Natural killer cell (primary cell): ENCODE measurements around the gene PRICKLE2. TPM values are rescaled to one million over a fixed set of nuclear protein-coding genes. Genes with fewer than 3 reads are reported as not detected.

Source experiments
- ATAC-seq, 3 donors: fragments of 150-1000 bp in 2 of 3; fragments of 200-7000 bp in 1 of 3; cut with Tn5 transposase; 1 replicate in 1 of 3; 2 replicates in 2 of 3; pipeline ENCODE4 v1.10.0; 2021; ENCODE audit warnings: mild to moderate bottlenecking in 2 of 3, moderate library complexity in 2 of 3
- DNase-seq, 2 donors: peaks; one replicate each; pipeline versions ENCODE4 v3.0.0 to v3.0.0-alpha.2; 2013 to 2021; ENCODE audit warnings: mixed read lengths in 1 of 2
- H3K27ac ChIP-seq: one replicate; pipeline ENCODE4 v1.5.1; 2013; ENCODE audit warnings: mild to moderate bottlenecking, low read length
- H3K27me3 ChIP-seq: one replicate; pipeline ENCODE4 v1.6.1; 2013; ENCODE audit warnings: low read length; ENCODE audit not compliant: control insufficient read depth, insufficient read depth
- H3K36me3 ChIP-seq: one replicate; pipeline ENCODE4 v1.6.1; 2013; ENCODE audit warnings: low read length; ENCODE audit not compliant: control insufficient read depth, insufficient read depth
- H3K4me1 ChIP-seq: one replicate; pipeline ENCODE4 v1.6.1; 2013; ENCODE audit warnings: low read length; ENCODE audit not compliant: control insufficient read depth, insufficient read depth
- H3K4me3 ChIP-seq: one replicate; pipeline ENCODE4 v1.5.1; 2013; ENCODE audit warnings: low read length
- H3K9me3 ChIP-seq: one replicate; pipeline ENCODE4 v1.6.1; 2013; ENCODE audit warnings: low read length; ENCODE audit not compliant: control insufficient read depth, insufficient read depth
- H3K27ac Mint-ChIP-seq, 2 donors: one replicate each; pipeline ENCODE4 v1.8.0; 2022; ENCODE audit warnings: mild to moderate bottlenecking in 2 of 2, mixed read lengths in 2 of 2, moderate library complexity in 1 of 2
- H3K27me3 Mint-ChIP-seq, 2 donors: one replicate each; pipeline ENCODE4 v1.8.0; 2022; ENCODE audit warnings: low read depth in 2 of 2, mixed read lengths in 2 of 2
- H3K36me3 Mint-ChIP-seq: one replicate; pipeline ENCODE4 v1.8.0; 2022; ENCODE audit warnings: mixed read lengths
- H3K4me1 Mint-ChIP-seq, 2 donors: one replicate each; pipeline ENCODE4 v1.8.0; 2022; ENCODE audit warnings: mixed read lengths in 2 of 2
- H3K4me3 Mint-ChIP-seq: one replicate; pipeline ENCODE4 v1.8.0; 2022; ENCODE audit warnings: mild to moderate bottlenecking, moderate library complexity, mixed read lengths
- H3K9me3 Mint-ChIP-seq, 2 donors: one replicate each; pipeline ENCODE4 v1.8.0; 2022; ENCODE audit warnings: mixed read lengths in 2 of 2
- WGBS: methylation state at CpG from one replicate; pipeline ENCODE4 v1.1.7; 2013; ENCODE audit warnings: missing lambda C conversion rate; ENCODE audit not compliant: insufficient coverage; 5-methylcytosine and 5-hydroxymethylcytosine counted together
- intact Hi-C: fragments of 100-400 bp; cut with micrococcal nuclease; formaldehyde crosslinking; loops from one replicate; pipeline ENCODE4 v1.14.2; 2022
- total RNA-seq, 4 donors: library from RNA; stranded (reverse); fragments of 120-200 nt in 1 of 4; gene quantifications; one replicate each; pipeline versions ENCODE4 v1.2.3 to v1.2.4, GENCODE V29; 2013 to 2022
- TF ChIP-seq, protein P1 (sequence below): fragments of 200-600 bp; IDR thresholded peaks from one replicate; pipeline ENCODE4 v1.8.0; 2022; ENCODE audit warnings: antibody characterized with exemption

PRICKLE2 gene
- total RNA-seq, 3 donors from 2014 or later (not counting 1 experiment from before 2014, with no cell fraction given): 0.07 to 3.3 (median 1.8) TPM

DNA sequence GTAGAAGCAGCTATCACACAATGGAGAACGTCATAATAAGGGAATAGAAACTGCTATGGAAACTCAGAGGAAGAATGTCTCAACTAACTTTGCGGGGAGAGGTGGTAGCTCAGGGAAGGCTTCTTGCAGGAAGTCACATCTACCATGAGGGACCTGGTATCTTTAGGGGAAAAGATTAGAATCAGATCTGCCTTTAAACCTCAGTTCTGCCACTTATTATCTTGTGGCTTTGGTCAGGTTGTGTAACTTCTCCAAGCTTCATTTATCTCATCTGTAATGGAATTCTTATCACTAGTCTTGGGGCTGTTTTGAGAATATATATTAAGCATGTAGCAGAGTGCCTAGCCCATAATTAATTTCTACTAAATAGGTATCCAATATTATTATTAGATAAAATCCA is 46.4 kb upstream of the PRICKLE2 start:
- Histone ChIP-seq H3K36me3 (no peaks in the 10 kb centered on the region), H3K4me1 (no peaks in the 10 kb centered on the region), H3K27ac (no peak overlapping the region), H3K4me3 (no peak overlapping the region), H3K9me3 (no peaks in the 10 kb centered on the region), H3K27me3 (no peaks in the 10 kb centered on the region)
- peaks cover 3 to 7% of the 10 kb centered on the region in 2 donors for H3K27me3 Mint-ChIP-seq
- WGBS: 80% methylated on average over 2 of the region's 2 CpGs
- H3K4me1 Mint-ChIP-seq: no peaks in the 10 kb centered on the region
- ATAC-seq: no peak
- peaks cover 11 to 15% of the 10 kb centered on the region in 2 donors for H3K9me3 Mint-ChIP-seq
- DNase-seq: no peak
- no peak overlapping the region for H3K27ac Mint-ChIP-seq
- H3K4me3 Mint-ChIP-seq: no peak overlapping the region
- H3K36me3 Mint-ChIP-seq: peaks cover 9% of the 10 kb centered on the region
- TF ChIP-seq, protein P1, sequence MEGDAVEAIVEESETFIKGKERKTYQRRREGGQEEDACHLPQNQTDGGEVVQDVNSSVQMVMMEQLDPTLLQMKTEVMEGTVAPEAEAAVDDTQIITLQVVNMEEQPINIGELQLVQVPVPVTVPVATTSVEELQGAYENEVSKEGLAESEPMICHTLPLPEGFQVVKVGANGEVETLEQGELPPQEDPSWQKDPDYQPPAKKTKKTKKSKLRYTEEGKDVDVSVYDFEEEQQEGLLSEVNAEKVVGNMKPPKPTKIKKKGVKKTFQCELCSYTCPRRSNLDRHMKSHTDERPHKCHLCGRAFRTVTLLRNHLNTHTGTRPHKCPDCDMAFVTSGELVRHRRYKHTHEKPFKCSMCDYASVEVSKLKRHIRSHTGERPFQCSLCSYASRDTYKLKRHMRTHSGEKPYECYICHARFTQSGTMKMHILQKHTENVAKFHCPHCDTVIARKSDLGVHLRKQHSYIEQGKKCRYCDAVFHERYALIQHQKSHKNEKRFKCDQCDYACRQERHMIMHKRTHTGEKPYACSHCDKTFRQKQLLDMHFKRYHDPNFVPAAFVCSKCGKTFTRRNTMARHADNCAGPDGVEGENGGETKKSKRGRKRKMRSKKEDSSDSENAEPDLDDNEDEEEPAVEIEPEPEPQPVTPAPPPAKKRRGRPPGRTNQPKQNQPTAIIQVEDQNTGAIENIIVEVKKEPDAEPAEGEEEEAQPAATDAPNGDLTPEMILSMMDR: no peak
- intact Hi-C loops: no loop called here

DNA sequence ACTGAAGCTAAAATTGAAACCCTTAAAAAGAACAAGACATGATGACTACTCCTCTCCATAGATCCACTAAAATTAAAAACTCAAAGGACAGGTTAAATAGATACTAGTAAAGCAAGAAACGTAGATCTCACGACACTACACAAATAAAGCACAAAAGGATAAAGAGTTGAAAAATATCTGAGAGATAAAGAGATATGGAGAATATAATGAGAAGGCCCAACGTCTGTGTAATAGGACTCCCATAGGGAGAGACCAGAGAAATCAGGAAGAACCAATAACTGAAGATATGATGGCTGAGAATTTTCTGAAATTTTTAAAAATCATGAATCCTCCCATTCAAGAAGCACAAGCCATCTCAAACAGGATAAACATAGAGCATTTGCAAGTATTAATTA is 45.6 kb upstream of the PRICKLE2 start:
- no peaks in the 10 kb centered on the region for H3K4me1 Mint-ChIP-seq
- peaks cover 9% of the 10 kb centered on the region for H3K36me3 Mint-ChIP-seq
- no peaks in the 10 kb centered on the region for H3K9me3 ChIP-seq
- no peak overlapping the region for H3K4me3 Mint-ChIP-seq
- 67% methylated on average over 1 of the region's 3 CpGs for WGBS
- no peaks in the 10 kb centered on the region for H3K27me3 ChIP-seq
- H3K27ac ChIP-seq: no peak overlapping the region
- intact Hi-C loops: no loop called here
- no peak for ATAC-seq
- H3K9me3 Mint-ChIP-seq: peaks cover 11 to 15% of the 10 kb centered on the region in 2 donors
- peaks cover 3 to 7% of the 10 kb centered on the region in 2 donors for H3K27me3 Mint-ChIP-seq
- no peaks in the 10 kb centered on the region for H3K4me1 ChIP-seq
- TF ChIP-seq, protein P1: no peak
- no peak overlapping the region for H3K27ac Mint-ChIP-seq
- no peak overlapping the region for H3K4me3 ChIP-seq
- DNase-seq: no peak
- no peaks in the 10 kb centered on the region for H3K36me3 ChIP-seq

DNA sequence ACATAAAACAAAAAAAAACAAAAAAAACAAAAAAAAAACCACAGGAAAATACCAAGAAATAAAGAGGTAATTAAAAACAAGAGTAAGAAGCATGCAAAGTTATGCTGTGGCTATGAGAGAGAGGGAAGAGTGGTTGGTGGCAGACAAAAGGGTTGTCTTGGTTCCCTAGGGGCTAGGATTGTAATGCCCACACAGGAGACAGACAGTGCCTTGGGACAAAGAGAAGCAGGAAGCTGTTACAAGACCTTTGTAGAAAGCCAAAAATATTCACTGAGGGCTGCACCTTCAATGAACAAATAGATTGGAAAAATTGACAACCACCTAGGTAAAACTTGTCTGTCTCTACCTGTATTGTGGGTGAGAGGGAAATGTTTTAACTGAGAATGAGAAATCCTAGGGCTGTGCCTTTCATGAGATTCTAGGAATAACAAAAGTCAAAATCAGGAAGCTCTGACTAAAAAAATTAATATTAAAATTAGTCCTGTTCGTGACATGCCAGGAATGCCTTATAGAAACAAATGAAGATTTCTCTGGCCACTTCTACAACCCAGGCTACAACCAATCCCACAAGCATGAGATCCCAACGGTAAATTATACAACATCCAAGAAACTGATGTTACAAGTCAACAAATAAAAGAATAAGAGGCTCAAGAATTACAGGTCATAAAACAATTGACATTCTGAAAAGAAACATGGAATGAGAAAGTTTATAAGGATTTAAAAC is 45.0 kb upstream of the PRICKLE2 start:
- Histone ChIP-seq H3K4me1 (no peaks in the 10 kb centered on the region), H3K36me3 (no peaks in the 10 kb centered on the region), H3K9me3 (no peaks in the 10 kb centered on the region), H3K27me3 (no peaks in the 10 kb centered on the region), H3K27ac (no peak overlapping the region), H3K4me3 (no peak overlapping the region)
- DNase-seq (no peak), ATAC-seq (no peak)
- TF ChIP-seq, protein P1: no peak
- H3K27ac Mint-ChIP-seq: no peak overlapping the region
- H3K9me3 Mint-ChIP-seq: peaks cover 11 to 15% of the 10 kb centered on the region in 2 donors
- peaks cover 9% of the 10 kb centered on the region for H3K36me3 Mint-ChIP-seq
- no peaks in the 10 kb centered on the region for H3K4me1 Mint-ChIP-seq
- H3K4me3 Mint-ChIP-seq: no peak overlapping the region
- intact Hi-C loops: no loop called here
- peaks cover 3 to 13% of the 10 kb centered on the region in 2 donors for H3K27me3 Mint-ChIP-seq
- WGBS: 78% methylated on average over 1 of the region's 2 CpGs

DNA sequence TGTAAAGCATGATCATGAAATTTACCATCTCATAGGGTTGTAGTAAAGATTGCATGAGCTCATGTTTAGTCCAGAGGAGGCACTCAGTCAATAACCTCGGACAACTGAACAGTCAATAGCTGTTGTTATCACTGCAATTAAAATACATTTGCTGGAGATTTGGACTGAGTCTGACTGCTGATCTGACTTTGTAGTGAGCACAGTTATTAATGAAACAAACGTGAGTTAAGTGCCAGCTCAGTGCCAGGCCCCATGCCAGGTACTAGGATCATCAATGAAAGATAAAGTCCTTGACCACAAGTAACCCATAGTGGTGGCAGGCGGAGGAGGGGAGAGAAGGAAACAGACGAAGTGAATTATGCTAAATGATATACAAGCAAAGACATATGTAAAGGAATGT is 43.7 kb upstream of the PRICKLE2 start:
- ATAC-seq (no peak), DNase-seq (no peak)
- Histone ChIP-seq H3K4me3 (no peak overlapping the region), H3K4me1 (no peaks in the 10 kb centered on the region), H3K27me3 (no peaks in the 10 kb centered on the region), H3K9me3 (no peaks in the 10 kb centered on the region), H3K27ac (no peak overlapping the region), H3K36me3 (no peaks in the 10 kb centered on the region)
- Mint-ChIP-seq H3K9me3 (peaks cover 11 to 15% of the 10 kb centered on the region in 2 donors), H3K27me3 (peaks cover 6 to 22% of the 10 kb centered on the region in 2 donors), H3K36me3 (peaks cover 9% of the 10 kb centered on the region), H3K27ac (no peak overlapping the region), H3K4me3 (no peak overlapping the region), H3K4me1 (no peaks in the 10 kb centered on the region)
- 79% methylated on average over 3 of the region's 4 CpGs for WGBS
- intact Hi-C loops: no loop called here
- TF ChIP-seq, protein P1: no peak
